SJSA1 (cell line): Measurements from ENCODE around the gene RAB11FIP3. TPM values are rescaled to one million over a fixed set of nuclear protein-coding genes. Genes with fewer than 3 reads are reported as not detected.
A peak's percentile ranks its signal among the peaks of the same experiment; 100 is the strongest.
"Not testable (repeated sequence)": the region's sequence is repeated elsewhere in the genome, so short reads cannot be mapped to it uniquely, and the experiment has no call there.

Source experiments
- DNase-seq, 2 experiments: peaks; one replicate each; pipeline ENCODE4 v3.0.0-alpha.2; 2015 to 2020; ENCODE audit warnings: low spot score in 2 of 2, low read depth in 1 of 2
- H3K27ac ChIP-seq: fragments of 250-450 bp; sonication (Bioruptor Pico); 2 replicates; pipeline ENCODE4 v1.5.1; 2020; ENCODE audit warnings: mild to moderate bottlenecking, moderate library complexity
- H3K27me3 ChIP-seq: fragments of 250-450 bp; sonication (Bioruptor Pico); replicated peaks from 2 replicates; pipeline ENCODE4 v1.5.1; 2020; ENCODE audit warnings: mild to moderate bottlenecking, moderate library complexity
- H3K36me3 ChIP-seq: fragments of 250-450 bp; sonication (Bioruptor Pico); 2 replicates; pipeline ENCODE4 v1.5.1; 2020; ENCODE audit warnings: mild to moderate bottlenecking
- H3K4me1 ChIP-seq: fragments of 250-450 bp; sonication (Bioruptor Pico); replicated peaks from 2 replicates; pipeline ENCODE4 v1.6.1; 2021; ENCODE audit warnings: mild to moderate bottlenecking
- H3K4me3 ChIP-seq: fragments of 250-450 bp; sonication (Bioruptor Pico); 2 replicates; pipeline ENCODE4 v1.5.1; 2020; ENCODE audit warnings: mild to moderate bottlenecking
- H3K9me3 ChIP-seq: fragments of 250-450 bp; sonication (Bioruptor Pico); replicated peaks from 2 replicates; pipeline ENCODE4 v1.5.1; 2020; ENCODE audit warnings: mild to moderate bottlenecking
- total RNA-seq: library from RNA; depleted of rRNA; stranded (reverse); fragments of >200 nt; shearing (Covaris generic); gene quantifications from 2 replicates; pipeline ENCODE4 v1.2.3, GENCODE V29; 2014

Gene RAB11FIP3
- total RNA-seq, 1 experiment from 2014 or later, result 21.1 TPM

DNA sequence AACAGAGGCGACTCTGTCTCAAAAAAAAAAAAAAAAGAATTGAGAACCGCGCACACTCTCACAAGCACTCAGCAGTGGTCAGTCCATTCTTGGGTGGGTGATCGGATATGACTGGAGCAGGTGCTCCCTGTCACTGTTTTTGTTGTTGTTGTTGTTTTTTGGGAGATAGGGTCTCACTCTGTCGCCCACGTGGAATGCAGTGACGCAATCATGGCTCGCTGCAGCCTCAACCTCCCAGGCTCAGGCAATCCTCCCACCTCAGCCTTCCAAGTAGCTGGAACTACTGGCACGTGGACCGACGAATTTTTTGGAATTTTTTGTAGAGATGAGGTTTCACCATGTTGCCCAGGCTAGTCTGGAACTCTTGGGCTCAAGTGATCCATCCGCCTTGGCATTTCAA, 30.0 kb downstream of the RAB11FIP3 start:
- H3K27me3 ChIP-seq, result no peaks in the 10 kb centered on the region
- no peak for DNase-seq
- no peaks in the 10 kb centered on the region for H3K36me3 ChIP-seq
- H3K27ac ChIP-seq, result no peak overlapping the region
- H3K4me3 ChIP-seq, result no peak overlapping the region
- no peaks in the 10 kb centered on the region for H3K9me3 ChIP-seq
- H3K4me1 ChIP-seq, result peaks cover 6% of the 10 kb centered on the region; the same call in 1 of the 2 replicates

GRCh38 chr16:456891-457483, 31.5 kb downstream of the RAB11FIP3 start:
- no peak overlapping the region for H3K4me3 ChIP-seq
- DNase-seq, result peak in 1 of 2 experiments; percentile 5

DNA sequence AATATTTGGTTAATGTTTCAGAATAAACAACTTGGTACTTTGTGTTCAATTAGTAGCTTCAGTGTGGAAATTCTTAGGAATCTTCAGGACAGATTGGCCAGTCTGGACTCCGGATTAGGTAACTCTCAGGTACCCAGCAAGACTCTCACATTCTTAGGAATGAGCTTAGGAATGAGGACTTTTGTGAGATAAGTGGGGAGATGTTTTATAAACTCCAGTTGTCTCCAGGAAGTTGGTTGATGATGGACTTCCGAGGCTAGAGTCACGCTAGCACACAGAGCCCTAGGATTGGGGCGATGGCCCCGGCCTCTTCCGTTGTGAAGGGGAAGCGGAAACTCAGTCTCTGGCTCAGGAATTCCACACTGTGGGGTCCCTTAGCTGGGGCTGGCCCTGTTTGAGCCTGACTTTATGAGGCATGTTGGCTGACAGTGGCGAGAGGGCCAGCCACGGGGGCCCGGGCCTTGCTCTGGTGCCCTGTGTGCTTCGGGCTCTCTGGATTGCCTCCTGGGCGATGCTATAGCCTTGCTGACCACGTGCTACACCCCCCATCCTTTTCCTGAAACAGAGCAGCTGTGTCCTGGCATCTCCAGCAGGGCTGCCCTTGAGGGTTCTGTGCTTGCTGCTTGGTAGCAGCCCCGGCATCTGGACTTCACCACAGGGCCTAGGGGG, 32.4 kb downstream of the RAB11FIP3 start:
- Histone ChIP-seq H3K36me3 (no peaks in the 10 kb centered on the region), H3K4me1 (no peaks in the 10 kb centered on the region), H3K27ac (no peak overlapping the region), H3K9me3 (no peaks in the 10 kb centered on the region), H3K27me3 (no peaks in the 10 kb centered on the region), H3K4me3 (no peak overlapping the region)
- DNase-seq, result no peak

More at GRCh38 chr16:456891-457483, 31.5 kb downstream of the RAB11FIP3 start:
- Histone ChIP-seq H3K4me1 (peaks cover under 1% of the 10 kb centered on the region; the same call in 1 of the 2 replicates), H3K27me3 (no peaks in the 10 kb centered on the region), H3K27ac (no peak overlapping the region), H3K36me3 (no peaks in the 10 kb centered on the region), H3K9me3 (no peaks in the 10 kb centered on the region)

DNA sequence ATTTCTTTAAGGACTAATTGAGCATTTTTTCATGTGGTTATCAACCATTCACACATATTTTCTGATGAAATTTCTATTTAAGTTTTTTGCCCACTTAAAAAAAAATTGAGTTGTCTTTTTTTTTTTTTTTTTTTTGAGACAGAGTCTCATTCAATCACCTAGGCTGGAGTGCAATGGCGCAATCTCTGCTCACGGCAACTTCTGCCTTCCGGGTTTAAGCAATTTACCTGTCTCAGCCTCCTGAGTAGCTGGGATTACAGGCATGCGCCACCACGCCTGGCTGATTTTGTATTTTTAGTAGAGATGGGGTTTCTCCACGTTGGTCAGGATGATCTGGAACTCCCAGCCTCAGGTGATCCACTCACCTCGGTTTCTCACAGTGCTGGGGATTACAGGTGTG, 34.3 kb downstream of the RAB11FIP3 start:
- Histone ChIP-seq H3K27ac (no peak overlapping the region), H3K4me1 (no peaks in the 10 kb centered on the region), H3K36me3 (no peaks in the 10 kb centered on the region), H3K9me3 (no peaks in the 10 kb centered on the region), H3K27me3 (no peaks in the 10 kb centered on the region), H3K4me3 (no peak overlapping the region)
- DNase-seq, result no peak

DNA sequence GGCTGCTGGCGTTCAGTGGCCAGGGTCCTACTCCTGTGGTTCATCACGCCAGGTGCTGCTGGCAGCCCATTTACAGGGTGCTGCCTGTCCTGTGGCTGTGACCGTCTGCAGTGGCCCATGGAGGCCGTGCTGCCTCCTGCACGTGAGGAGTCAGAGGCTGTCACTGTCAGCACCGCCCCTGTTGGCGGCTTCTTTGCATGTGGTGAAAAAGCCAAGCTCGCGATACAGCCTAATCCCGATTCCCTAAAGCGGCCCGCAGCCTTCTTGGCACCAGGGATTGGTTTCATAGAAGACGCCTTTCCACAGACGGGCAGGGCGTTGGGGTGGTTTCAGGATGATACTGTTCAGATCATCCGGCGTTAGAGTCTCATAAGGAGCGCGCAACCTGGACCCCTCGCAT, 35.3 kb downstream of the RAB11FIP3 start:
- no peak overlapping the region for H3K27ac ChIP-seq
- H3K4me3 ChIP-seq, result no peak overlapping the region
- H3K36me3 ChIP-seq, result no peaks in the 10 kb centered on the region
- no peaks in the 10 kb centered on the region for H3K27me3 ChIP-seq
- no peaks in the 10 kb centered on the region for H3K9me3 ChIP-seq
- DNase-seq, result no peak
- no peaks in the 10 kb centered on the region for H3K4me1 ChIP-seq

GRCh38 chr16:463071-463470, 37.6 kb downstream of the RAB11FIP3 start:
- no peak overlapping the region for H3K4me3 ChIP-seq
- no peaks in the 10 kb centered on the region for H3K36me3 ChIP-seq
- DNase-seq, result no peak
- no peaks in the 10 kb centered on the region for H3K27me3 ChIP-seq
- no peak overlapping the region for H3K27ac ChIP-seq
- H3K9me3 ChIP-seq, result no peaks in the 10 kb centered on the region
- H3K4me1 ChIP-seq, result no peaks in the 10 kb centered on the region

DNA sequence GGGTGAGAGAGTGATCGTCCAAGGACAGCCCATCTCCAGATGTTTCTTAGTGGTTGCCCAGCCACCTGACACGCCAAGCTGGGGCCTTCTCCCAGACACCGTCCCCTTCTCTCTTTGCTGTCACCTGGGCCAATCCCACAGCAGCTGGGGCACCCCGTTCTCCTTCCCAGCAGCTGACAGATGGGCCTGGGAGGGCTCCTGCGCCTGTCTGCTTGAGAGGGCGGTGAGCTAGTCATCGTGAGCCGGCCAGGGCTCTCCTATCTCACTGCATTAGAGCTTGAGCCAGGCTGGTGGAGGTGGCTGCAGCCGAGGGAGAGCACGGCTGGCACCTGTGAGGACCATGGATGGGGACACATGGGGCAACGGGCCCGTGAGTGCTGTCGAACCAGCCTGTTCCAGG, 41.2 kb downstream of the RAB11FIP3 start:
- H3K27me3 ChIP-seq, result no peaks in the 10 kb centered on the region

DNA sequence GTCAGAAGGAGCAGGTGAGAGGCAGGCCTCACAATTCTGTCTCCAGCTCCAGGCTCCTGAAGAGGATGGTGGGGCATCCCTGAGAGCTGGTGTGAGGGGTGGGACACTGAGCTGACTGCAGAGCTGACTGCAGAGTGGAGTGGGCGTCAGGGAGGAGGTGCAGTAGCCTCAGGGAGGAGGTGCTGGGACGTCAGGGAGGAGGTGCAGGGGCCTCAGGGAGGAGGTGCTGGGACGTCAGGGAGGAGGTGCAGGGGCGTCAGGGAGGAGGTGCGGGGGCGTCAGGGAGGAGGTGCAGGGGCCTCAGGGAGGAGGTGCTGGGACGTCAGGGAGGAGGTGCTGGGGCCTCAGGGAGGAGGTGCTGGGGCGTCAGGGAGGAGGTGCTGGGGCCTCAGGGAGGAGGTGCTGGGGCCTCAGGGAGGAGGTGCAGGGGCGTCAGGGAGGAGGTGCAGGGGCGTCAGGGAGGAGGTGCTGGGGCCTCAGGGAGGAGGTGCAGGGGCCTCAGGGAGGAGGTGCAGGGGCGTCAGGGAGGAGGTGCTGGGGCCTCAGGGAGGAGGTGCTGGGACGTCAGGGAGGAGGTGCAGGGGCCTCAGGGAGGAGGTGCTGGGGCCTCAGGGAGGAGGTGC, 41.9 kb downstream of the RAB11FIP3 start:
- H3K36me3 ChIP-seq, H3K27ac ChIP-seq: not testable (repeated sequence)

More for the DNA sequence above, 41.2 kb downstream of the RAB11FIP3 start:
- no peaks in the 10 kb centered on the region for H3K9me3 ChIP-seq
- peaks cover 4% of the 10 kb centered on the region for H3K36me3 ChIP-seq
- H3K27ac ChIP-seq, result no peak overlapping the region
- no peak overlapping the region for H3K4me3 ChIP-seq
- no peaks in the 10 kb centered on the region for H3K4me1 ChIP-seq
- DNase-seq, result no peak

GRCh38 chr16:468068-468821, 42.8 kb downstream of the RAB11FIP3 start:
- H3K4me1 ChIP-seq, result peaks cover 6% of the 10 kb centered on the region
- H3K36me3 ChIP-seq, result peaks cover 12% of the 10 kb centered on the region
- no peaks in the 10 kb centered on the region for H3K27me3 ChIP-seq
- no peak for DNase-seq
- H3K9me3 ChIP-seq, result no peaks in the 10 kb centered on the region
- H3K4me3 ChIP-seq, result no peak overlapping the region
- no peak overlapping the region for H3K27ac ChIP-seq

More for the DNA sequence above, 41.9 kb downstream of the RAB11FIP3 start:
- not testable (repeated sequence) for H3K4me1 ChIP-seq, H3K4me3 ChIP-seq, H3K27me3 ChIP-seq, H3K9me3 ChIP-seq, DNase-seq

DNA sequence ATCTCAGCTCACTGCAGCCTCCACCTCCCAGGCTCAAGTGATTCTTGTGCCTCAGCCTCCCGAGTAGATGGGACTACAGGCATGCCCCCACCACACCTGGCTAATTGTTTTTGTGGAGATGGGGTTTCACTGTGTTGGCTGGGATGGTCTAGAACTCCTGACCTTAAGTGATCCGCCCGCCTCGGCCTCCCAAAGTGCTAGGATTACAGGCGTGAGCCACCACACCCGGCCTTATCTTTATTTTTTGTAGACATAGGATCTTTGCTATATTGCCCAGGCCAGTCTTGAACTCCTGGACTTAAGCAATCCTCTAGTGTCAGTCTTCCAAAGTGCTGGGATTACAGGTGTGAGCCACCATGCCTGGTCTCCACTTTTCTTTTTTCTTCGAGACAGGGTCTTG, 44.0 kb downstream of the RAB11FIP3 start:
- not testable (repeated sequence) for H3K4me1 ChIP-seq, H3K27ac ChIP-seq, H3K27me3 ChIP-seq, DNase-seq, H3K4me3 ChIP-seq, H3K9me3 ChIP-seq
- peaks cover 12% of the 10 kb centered on the region for H3K36me3 ChIP-seq

GRCh38 chr16:470418-470817, 45.0 kb downstream of the RAB11FIP3 start:
- Histone ChIP-seq H3K27ac (no peak overlapping the region), H3K9me3 (no peaks in the 10 kb centered on the region)
- no peak for DNase-seq

GRCh38 chr16:471353-472198, 46.1 kb downstream of the RAB11FIP3 start:
- Histone ChIP-seq H3K27ac (no peak overlapping the region), H3K4me1 (peaks cover 9% of the 10 kb centered on the region), H3K27me3 (no peaks in the 10 kb centered on the region), H3K36me3 (peaks cover 12% of the 10 kb centered on the region), H3K4me3 (no peak overlapping the region), H3K9me3 (no peaks in the 10 kb centered on the region)
- no peak for DNase-seq

More at GRCh38 chr16:470418-470817, 45.0 kb downstream of the RAB11FIP3 start:
- Histone ChIP-seq H3K4me3 (no peak overlapping the region), H3K4me1 (peaks cover 9% of the 10 kb centered on the region), H3K36me3 (peaks cover 12% of the 10 kb centered on the region), H3K27me3 (no peaks in the 10 kb centered on the region)

GRCh38 chr16:472199-472504, 46.7 kb downstream of the RAB11FIP3 start:
- Histone ChIP-seq H3K9me3 (no peaks in the 10 kb centered on the region), H3K27ac (no peak overlapping the region), H3K27me3 (no peaks in the 10 kb centered on the region), H3K4me3 (no peak overlapping the region), H3K36me3 (peaks cover 12% of the 10 kb centered on the region), H3K4me1 (peaks cover 9% of the 10 kb centered on the region)
- no peak for DNase-seq
